Measurements from ENCODE around the gene SCMH1. TPM values are rescaled to one million over a fixed set of nuclear protein-coding genes. Genes with fewer than 3 reads are reported as not detected.

The SCMH1 gene
- total RNA-seq, 1 experiment from 2014 or later = 28.0 TPM

GRCh38 chr1:41215623-41216022, 26.5 kb downstream of the SCMH1 start:
- TF ChIP-seq REST (IDR thresholded peaks at IDR 0.05; ENCODE audit: low read depth) (no peak), CTCF (IDR thresholded peaks at IDR 0.05 in 2 of 3, conservative IDR thresholded peaks at IDR 0.05 in 1 of 3; ENCODE audit: borderline replicate concordance in 1 of 3, insufficient read depth in 1 of 3, low read depth in 2 of 3, low read length in 2 of 3) (no peak), TCF7L2 (IDR thresholded peaks at IDR 0.05; ENCODE audit: borderline replicate concordance, extremely low read depth, insufficient read depth, insufficient read length) (no peak), SRF (IDR thresholded peaks at IDR 0.05; ENCODE audit: low read depth) (no peak), FOSL1 (IDR thresholded peaks at IDR 0.05; ENCODE audit: low read depth) (no peak), YY1 (IDR thresholded peaks at IDR 0.05; ENCODE audit: extremely low read depth, insufficient replicate concordance, low read depth, low read length) (no peak), SP1 (IDR thresholded peaks at IDR 0.05; ENCODE audit: low read depth) (no peak), ZFX (IDR thresholded peaks at IDR 0.05) (no peak), CEBPB (IDR thresholded peaks at IDR 0.05; ENCODE audit: low read depth) (no peak), JUND (IDR thresholded peaks at IDR 0.05) (no peak), MAX (IDR thresholded peaks at IDR 0.05) (no peak), CBX3 (IDR thresholded peaks at IDR 0.05; ENCODE audit: low read depth) (no peak), RAD21 (IDR thresholded peaks at IDR 0.05; ENCODE audit: low read depth) (no peak), ATF3 (IDR thresholded peaks at IDR 0.05) (no peak), ZBTB33 (IDR thresholded peaks at IDR 0.05; ENCODE audit: extremely low read depth, insufficient replicate concordance, low read length) (no peak), ZNF274 (IDR thresholded peaks at IDR 0.05; ENCODE audit: low read depth, low read length) (no peak), ELF1 (IDR thresholded peaks at IDR 0.05; ENCODE audit: borderline replicate concordance, low read depth) (no peak), POLR2AphosphoS5 (IDR thresholded peaks at IDR 0.05; ENCODE audit: low read depth, low read length) (no peak), EZH2phosphoT487 (IDR thresholded peaks at IDR 0.05; ENCODE audit: borderline replicate concordance) (no peak)
- Histone ChIP-seq H3K36me3 (ENCODE audit: control insufficient read depth in 1 of 2, insufficient read depth in 2 of 2, low read length in 2 of 2) (peaks cover 0 to 17% of the 10 kb centered on the region in 2 experiments; a peak in 2 of 4 replicates), H3K27ac (ENCODE audit: low read depth, low read length) (no peak overlapping the region), H2AFZ (ENCODE audit: low read depth, low read length, poor library complexity, severe bottlenecking) (no peak overlapping the region), H3K9ac (ENCODE audit: low read length) (no peak overlapping the region), H3K4me2 (ENCODE audit: low read length) (no peak overlapping the region), H3K9me3 (ENCODE audit: control insufficient read depth in 1 of 2, insufficient read depth in 1 of 2, low read depth in 1 of 2, low read length in 2 of 2) (peaks cover 0 to 7% of the 10 kb centered on the region in 2 experiments; a peak in 1 of 4 replicates), H3K27me3 (ENCODE audit: insufficient read depth, low read length) (no peaks in the 10 kb centered on the region), H3K9me2 (ENCODE audit: insufficient read depth) (no peaks in the 10 kb centered on the region), H3K4me1 (ENCODE audit: control insufficient read depth in 1 of 2, insufficient read depth in 2 of 2, low read length in 2 of 2) (no peaks in the 10 kb centered on the region), H3K4me3 (replicated peaks in 1 of 2; ENCODE audit: low read depth in 1 of 2, low read length in 2 of 2) (no peak overlapping the region), H3K79me2 (ENCODE audit: insufficient read depth, low read length) (peaks cover 30% of the 10 kb centered on the region), H4K20me1 (ENCODE audit: insufficient read depth) (no peaks in the 10 kb centered on the region)
- BruUV-seq (replicated peaks) = no TSS peak
- POLR2A ChIA-PET = no interaction called here
- intact Hi-C loops (cut with micrococcal nuclease) = no loop called here
- RAD21 ChIA-PET (ENCODE audit: low non-redundant PET in 1 of 2, low total read pairs in 2 of 2, uncharacterized antibody in 2 of 2, unreplicated experiment in 2 of 2) = no interaction called here
- DNase-seq (ENCODE audit: low read depth, low spot score) (no peak), ATAC-seq (no peak)
- CTCF ChIA-PET = no interaction called here
